Femur (tissue), 1 donor: ENCODE data around the gene SH3BGRL2.
"Not testable (repeated sequence)": the region's sequence is repeated elsewhere in the genome, so short reads cannot be mapped to it uniquely, and the experiment has no call there.

Source experiments
- DNase-seq: peaks from one replicate; pipeline ENCODE4 v3.0.0-alpha.2; 2017

SH3BGRL2 gene

DNA sequence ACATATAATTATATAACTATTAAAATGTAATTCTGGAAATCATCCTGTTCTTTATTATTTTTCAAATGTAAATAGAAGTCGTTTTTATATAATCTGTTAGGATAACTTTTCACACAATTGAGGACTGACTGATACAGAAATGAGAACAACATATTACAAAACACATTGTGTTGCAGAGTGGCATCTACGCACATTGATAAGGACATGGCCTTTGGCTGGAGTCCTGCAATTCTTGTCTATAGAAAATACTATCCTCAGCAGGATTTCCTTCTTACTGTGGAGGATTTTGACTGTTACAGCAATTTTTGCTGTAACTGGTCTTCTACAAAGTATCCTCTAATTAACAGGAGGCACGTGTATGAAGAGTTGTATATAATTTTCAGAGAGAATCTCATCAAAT, 19.8 kb downstream of the SH3BGRL2 start:
- no peak for DNase-seq

DNA sequence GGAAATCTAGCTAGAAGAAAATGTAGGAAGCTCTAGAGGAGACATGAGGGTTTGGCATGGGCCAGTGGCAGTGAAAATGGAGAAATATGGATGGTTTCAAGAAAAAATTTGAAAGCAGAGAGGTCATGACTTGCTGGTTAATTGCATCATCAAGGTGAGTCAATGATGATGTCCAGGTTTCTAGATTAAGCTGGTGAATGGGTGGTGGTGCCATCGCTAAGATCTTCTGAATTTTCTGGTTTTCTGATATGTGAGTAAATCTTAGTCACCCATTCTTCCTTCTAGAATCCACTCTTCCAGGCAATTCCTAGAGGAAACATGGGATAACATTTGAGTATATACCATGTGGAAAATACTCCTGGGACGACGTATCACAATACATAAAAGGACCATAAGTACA, 25.0 kb downstream of the SH3BGRL2 start:
- no peak for DNase-seq

GRCh38 chr6:79657238-79657637, 26.1 kb downstream of the SH3BGRL2 start:
- no peak for DNase-seq

- DNase-seq, result not testable (repeated sequence)
Measured at GRCh38 chr6:79663655-79664054, 32.5 kb downstream of the SH3BGRL2 start.

GRCh38 chr6:79665725-79666551, 34.8 kb downstream of the SH3BGRL2 start:
- DNase-seq, result no peak

DNA sequence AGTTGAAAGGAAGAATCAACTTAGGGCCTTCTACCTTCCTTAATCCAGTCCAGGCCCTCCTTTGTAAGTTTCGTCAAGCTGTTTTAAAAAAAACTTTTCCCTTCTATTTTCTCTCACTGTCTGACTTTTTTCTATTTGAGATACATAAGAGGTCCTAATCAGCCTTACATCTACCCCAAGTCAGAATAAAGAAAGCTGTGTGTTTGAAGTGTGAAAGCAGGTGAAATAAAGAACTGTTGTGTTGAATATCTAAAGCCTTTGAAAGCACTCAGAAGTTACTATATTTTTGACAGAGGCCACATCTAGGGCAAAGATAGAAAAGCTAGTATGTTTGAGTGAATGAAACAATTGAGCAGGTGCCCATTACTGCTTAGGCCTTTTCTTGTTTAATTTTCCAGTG, 35.5 kb downstream of the SH3BGRL2 start:
- no peak for DNase-seq

DNA sequence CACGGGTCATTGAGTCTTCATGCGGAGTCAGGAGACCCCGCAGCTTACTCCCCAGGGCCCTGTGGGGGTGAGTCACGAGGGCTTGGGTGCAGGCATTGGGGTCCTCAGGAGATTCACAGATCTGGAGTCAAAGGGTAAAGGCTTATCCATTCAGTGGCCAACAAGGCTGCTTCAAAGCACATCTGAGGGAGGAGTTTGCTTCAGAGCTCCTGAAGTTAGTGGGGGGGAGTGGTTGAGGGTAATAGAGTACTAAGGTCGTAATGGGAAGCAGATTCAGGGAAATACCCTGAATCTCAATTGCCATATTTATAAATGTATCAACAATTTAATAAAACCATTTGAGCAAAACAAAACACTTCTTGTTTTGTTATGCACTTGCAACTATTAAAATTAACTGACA, 37.3 kb downstream of the SH3BGRL2 start:
- DNase-seq, result no peak

DNA sequence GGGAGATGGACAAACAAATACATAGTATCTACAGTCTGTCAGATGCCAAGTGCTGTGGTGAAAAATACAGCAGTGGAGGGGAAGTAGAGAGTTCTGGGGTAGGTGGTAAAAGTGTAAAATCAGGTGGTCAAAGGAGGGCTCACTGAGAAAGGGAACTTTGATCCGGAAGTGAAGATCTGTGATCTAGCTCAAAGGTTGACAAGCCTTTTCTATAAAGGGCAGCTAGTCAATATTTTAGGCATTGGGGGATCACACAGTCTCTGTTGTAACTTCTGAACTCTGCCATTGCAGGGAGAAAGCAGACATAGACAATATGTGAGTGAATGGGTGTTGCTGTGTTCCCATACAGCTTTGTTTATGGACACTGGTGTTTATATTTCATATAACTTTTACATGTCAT, 38.6 kb downstream of the SH3BGRL2 start:
- DNase-seq, result no peak

DNA sequence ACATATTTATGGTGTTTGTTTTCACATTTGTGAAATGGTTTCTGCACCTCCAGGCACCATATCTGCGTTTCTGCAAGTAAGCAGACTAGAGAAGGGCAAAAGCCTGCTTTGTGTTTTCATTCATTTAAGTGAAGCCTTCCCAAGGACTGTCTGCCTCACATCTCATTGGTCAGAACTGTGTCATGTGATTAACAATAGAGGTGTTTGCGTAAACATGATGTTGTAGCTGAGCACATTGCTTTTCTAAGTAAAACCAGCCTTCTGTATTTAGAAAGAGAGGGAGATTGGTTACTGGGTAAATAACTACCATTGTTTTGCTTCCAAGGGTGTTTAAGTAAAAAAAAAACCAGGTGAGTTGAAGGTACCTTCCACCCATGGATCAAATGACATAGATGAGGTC, 39.7 kb downstream of the SH3BGRL2 start:
- no peak for DNase-seq

DNA sequence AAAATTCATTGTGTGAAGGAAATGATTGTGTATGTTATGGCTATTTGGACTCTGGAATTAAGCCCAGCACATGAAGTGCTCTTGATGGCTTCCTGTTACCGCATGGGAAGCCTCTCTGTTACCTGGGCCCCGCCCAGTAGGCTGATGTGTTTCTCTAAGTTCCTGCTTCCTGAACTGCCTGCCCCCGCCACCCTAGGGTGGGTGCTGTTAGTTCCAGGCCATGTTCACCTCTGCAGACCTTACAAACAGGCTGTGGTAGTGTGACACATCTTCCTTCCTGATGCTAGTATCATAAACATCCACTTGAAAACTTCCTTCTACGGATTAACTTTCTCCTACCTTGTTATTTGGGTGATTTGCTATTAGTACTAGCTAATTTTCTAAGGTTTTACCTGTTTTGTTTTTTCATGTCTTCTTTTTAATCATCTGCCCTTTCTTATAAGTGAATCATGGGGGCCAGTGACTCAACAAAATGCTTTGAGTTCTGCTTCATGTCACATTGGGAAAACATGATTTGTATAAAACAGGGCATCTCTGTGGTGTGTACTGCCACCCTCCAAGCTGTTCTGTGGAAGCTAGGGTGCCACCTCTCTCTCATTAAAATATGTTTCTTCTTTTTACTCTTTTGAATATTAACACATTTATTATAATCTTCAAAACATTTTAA, 40.6 kb downstream of the SH3BGRL2 start:
- no peak for DNase-seq

DNA sequence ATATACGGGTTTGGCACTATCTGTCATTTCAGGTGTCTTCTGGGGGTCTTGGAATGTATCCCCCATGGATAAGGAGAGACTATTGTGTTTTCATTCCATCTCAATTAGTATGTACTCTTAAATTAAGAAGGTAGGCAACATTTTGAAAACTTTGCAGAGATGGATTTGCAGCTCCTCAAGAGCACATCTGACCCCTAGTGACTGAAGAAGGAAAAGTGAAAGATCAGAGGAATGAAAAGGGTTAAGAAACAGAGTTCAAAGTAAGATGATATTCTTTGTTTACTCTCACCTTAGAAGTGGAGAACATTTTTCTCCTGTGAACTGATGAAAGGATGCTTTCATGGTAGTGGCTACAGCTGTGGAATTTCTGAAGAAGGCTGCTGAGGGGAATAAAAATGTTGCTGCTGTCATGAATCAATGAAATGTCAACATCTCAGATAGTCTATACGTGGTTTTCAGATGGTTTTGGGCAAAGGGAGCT, 41.5 kb downstream of the SH3BGRL2 start:
- no peak for DNase-seq

GRCh38 chr6:79673947-79674346, 42.8 kb downstream of the SH3BGRL2 start:
- no peak for DNase-seq

GRCh38 chr6:79676785-79677736, 45.9 kb downstream of the SH3BGRL2 start:
- no peak for DNase-seq

DNA sequence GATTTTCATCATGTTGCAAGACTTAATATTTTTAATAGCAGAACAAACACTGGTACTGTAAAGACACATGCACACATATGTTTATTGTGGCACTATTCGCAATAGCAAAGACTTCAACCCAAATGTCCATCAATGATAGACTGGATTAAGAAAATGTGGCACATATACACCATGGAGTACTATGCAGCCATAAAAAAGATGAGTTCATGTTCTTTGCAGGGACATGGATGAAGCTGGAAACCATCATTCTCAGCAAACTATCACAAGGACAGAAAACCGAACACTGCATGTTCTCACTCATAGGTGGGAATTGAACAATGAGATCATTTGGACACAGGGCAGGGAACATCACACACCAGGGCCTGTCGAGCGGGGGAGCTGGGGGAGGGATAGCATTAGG, 51.6 kb downstream of the SH3BGRL2 start:
- DNase-seq, result not testable (repeated sequence)

DNA sequence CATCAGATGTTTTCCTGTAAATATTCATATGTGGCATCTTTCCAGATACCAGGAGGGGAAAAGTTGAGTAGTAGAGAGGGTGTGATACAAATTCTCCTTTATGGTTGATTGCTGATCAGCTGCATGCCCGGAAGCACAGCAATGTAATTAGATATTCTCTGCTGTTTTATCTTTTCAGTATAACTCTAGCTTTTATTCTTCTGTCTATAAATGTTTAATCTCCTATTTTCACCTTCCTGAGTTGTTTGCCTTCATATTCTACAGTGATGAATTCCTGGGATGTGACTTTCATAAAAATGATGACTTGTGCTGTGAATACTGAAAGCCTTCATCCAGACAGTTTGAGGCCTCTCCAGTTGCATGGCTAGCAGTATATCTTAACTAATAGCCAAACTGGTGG, 53.7 kb downstream of the SH3BGRL2 start:
- DNase-seq, result no peak

GRCh38 chr6:79686707-79687309, 55.7 kb downstream of the SH3BGRL2 start:
- DNase-seq, result no peak

DNA sequence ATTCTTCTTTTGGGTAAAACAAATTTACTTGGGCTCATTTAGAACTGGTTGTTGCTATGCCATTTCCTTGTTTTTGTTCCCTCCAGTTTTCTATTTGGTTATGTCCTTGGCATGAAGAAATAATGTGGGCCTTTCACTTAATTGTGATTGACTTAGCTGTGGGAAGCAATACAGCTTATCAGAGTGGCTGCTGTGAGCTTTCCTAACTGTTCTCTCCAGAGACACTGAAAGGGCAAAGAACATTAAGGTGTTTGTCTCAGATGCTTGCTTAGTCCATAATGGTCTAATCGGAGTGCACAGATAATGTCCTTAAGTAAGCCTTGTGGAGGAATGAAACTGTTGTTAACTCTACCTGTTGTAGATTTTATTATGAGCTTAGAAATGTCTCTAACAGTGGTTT, 56.6 kb downstream of the SH3BGRL2 start:
- DNase-seq, result no peak

- DNase-seq, result no peak
Measured at GRCh38 chr6:79694156-79694555, 63.0 kb downstream of the SH3BGRL2 start.

- DNase-seq, result no peak
Measured at GRCh38 chr6:79694623-79695343, 63.7 kb downstream of the SH3BGRL2 start.

DNA sequence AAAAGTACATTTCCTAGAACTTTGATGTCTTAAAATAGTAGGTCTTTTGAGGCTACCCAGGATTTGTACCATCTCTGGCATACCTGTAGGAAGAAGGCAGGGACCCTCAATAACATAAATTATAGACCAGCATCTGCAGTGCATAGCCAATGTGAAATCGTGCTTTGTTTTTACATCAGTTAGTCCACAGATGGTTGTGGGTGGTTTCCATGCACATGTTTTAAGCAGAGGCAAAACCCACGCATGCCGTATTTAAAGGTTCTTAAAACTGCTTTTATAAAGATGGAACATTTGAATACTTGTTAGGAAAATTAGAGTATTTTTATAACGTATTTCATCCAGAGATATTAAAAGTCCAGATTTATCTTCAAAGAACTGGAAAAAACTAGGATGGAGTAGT, 66.3 kb downstream of the SH3BGRL2 start:
- DNase-seq, result no peak

DNA sequence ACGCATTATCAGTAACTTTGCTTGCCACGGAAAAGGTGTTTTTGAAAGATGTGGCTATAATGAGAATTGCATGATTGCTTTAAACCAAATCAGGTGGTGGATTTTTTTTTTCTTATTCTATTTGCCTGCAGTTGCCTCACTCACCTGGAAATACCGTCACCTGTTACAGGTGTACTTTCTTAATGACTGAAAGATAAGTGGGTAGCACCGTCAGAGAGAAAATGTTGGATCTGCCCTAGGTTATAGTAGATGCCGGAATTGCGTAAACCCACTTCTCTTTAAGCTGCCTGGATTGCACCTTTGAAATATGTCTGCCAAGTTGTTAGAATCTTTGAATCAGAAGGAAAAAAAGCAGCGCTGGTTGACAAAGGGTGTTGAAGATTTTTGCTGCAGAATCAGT, 68.5 kb downstream of the SH3BGRL2 start:
- DNase-seq, result no peak

DNA sequence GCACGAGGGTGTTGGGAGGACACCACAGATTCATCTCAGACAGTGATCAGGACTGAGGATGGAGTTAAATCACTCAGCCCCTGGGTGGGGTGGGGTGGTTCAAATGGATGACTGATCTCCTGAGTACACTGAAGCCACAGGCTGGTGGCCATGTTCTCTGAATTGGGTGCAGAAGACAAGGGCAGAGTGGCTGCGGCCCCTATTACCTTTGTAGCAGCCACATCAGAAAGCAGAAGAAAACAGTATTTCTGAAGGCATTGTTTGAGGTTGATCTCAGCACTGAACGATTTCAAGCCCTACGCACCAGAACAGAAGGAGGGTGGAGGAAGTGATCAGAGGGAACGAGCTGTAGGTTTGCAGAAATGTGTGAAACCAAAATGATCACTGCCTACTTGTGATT, 71.6 kb downstream of the SH3BGRL2 start:
- no peak for DNase-seq
